ENCODE data around the gene CHD2. TPM values are rescaled to one million over a fixed set of nuclear protein-coding genes. Genes with fewer than 3 reads are reported as not detected.

CHD2 gene
- total and polyA plus RNA-seq, 2 donors, result 29.9 to 210 TPM

DNA sequence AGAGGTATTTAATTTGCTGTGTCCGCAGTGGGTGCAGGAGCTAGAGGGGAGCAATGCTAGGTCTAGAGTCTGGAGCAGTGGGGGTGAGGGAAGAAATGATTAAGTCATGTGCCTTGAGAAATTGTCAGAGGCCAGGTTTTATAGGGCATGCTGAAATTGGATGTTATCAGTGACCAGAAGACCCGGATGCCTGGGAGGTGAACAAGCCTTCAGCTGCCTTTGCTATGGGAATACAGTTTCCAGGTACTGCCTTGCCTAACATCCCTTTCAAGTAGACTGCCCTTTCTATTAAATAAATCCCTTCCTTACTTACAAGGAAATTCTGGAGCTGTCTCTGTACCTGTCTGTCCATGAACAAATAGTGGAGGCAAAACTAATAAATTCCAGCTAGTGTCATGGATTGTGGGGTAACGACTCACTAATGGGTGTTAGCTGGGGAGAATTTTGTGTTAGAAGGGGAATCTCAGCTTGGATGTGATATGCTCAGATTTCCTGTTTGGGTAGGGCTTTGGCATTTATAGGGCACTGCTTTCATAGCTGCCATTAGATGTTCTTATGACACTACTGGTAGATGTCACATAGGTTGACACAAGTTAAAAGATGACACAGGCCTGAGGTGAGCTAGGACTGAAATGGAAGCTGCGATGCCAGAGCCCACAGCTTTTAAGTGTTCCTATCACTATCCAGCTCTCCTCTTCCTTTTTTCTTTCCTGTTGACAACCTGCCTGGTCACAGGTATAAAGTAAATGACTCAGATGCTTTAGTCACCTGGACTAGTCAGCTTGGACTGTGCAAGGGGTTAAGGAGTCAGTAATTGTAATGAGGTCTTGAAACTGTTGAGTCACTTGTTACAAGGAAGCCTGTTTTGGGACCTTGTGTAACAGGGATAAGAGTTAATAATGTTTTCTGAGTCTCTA lies 21.3 kb downstream of the CHD2 start:
- Histone ChIP-seq H3K27ac (ENCODE audit: low read depth) (peak overlapping the region; percentile 79), H3K4me3 (ENCODE audit: low read depth, low read length) (no peak overlapping the region), H3K36me3 (ENCODE audit: insufficient read depth) (peaks cover 2% of the 10 kb centered on the region), H3K4me1 (ENCODE audit: insufficient read depth) (peaks cover 2% of the 10 kb centered on the region)
- DNase-seq (ENCODE audit: extremely low spot score), result no peak
- WGBS, result 56% methylated on average over 4 of the region's 4 CpGs

DNA sequence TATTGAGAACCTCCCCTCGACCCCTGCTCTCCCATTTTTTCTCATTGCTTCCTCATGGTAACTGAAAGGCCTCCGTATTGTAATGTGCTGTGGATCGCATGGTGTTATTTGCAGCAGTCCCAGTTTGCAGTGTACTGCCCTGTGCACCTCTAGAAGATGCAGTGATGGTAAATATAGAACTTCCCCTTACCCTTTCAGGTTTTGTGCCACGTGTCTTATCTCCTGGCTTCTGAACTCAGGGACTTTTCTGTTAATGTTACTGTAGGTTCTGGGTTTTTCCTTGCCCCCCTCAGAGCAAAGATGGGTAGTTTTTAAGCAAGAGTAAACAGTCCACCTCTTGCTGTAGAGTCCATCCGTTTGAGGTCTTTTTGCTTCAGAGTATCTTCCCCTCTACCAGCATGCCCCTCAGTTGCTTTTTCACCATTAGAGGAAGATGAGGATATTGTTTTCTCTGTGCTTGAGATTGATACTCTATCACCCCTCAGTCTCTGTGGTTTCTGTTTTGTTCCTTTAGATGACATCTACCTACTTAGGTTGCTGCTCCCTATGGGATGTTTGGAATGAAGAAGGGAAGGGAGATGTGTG lies 22.4 kb downstream of the CHD2 start:
- H3K4me3 ChIP-seq (ENCODE audit: low read depth, low read length), result no peak overlapping the region
- peaks cover 2% of the 10 kb centered on the region for H3K36me3 ChIP-seq (ENCODE audit: insufficient read depth)
- peaks cover 2% of the 10 kb centered on the region for H3K4me1 ChIP-seq (ENCODE audit: insufficient read depth)
- H3K27ac ChIP-seq (ENCODE audit: low read depth), result peak overlapping the region; percentile 77
- DNase-seq (ENCODE audit: extremely low spot score), result no peak
- WGBS, result 68% methylated on average over 5 of the region's 5 CpGs

DNA sequence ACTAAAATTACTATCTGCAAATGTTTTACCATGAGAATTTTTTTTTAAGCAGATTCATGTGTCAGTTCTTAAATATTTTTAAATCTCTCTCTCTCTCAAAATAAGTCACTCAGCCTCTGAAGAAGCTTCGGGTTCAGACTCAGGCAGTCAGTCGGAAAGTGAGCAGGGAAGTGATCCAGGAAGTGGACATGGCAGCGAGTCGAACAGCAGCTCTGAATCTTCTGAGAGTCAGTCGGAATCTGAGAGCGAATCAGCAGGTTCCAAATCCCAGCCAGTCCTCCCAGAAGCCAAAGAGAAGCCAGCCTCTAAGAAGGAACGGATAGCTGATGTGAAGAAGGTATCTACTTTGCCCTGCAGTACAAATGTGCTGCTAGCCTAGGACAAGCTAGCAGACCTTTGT lies 24.1 kb downstream of the CHD2 start:
- no peak overlapping the region for H3K4me3 ChIP-seq (ENCODE audit: low read depth, low read length)
- DNase-seq (ENCODE audit: extremely low spot score), result no peak
- no peak overlapping the region for H3K27ac ChIP-seq (ENCODE audit: low read depth)
- 52% methylated on average over 7 of the region's 7 CpGs for WGBS
- peaks cover 7% of the 10 kb centered on the region for H3K36me3 ChIP-seq (ENCODE audit: insufficient read depth)
- H3K4me1 ChIP-seq (ENCODE audit: insufficient read depth), result peaks cover 2% of the 10 kb centered on the region

DNA sequence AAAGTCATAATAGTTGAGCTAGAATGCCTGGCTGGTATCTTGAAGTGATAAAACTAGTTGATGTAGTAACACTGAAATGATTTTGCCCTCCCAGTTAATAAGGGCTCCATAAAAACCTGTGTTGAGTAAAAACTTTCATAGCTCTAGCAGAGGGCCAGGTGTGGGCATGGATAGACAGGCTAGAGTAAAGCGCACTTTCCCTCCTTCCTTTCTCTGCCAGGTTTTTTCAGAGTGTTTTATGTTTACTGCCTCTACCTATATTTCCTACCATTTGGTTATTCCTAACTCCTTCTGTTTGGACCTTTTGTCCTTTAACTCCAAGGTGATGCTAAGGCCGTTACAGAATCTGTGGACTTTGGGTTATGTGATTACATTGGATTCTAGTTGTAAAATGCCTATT lies 25.3 kb downstream of the CHD2 start:
- WGBS, result 96% methylated on average over 2 of the region's 2 CpGs
- Histone ChIP-seq H3K36me3 (ENCODE audit: insufficient read depth) (peaks cover 7% of the 10 kb centered on the region), H3K27ac (ENCODE audit: low read depth) (no peak overlapping the region), H3K4me3 (ENCODE audit: low read depth, low read length) (no peak overlapping the region), H3K4me1 (ENCODE audit: insufficient read depth) (peaks cover 2% of the 10 kb centered on the region)
- DNase-seq (ENCODE audit: extremely low spot score), result no peak

DNA sequence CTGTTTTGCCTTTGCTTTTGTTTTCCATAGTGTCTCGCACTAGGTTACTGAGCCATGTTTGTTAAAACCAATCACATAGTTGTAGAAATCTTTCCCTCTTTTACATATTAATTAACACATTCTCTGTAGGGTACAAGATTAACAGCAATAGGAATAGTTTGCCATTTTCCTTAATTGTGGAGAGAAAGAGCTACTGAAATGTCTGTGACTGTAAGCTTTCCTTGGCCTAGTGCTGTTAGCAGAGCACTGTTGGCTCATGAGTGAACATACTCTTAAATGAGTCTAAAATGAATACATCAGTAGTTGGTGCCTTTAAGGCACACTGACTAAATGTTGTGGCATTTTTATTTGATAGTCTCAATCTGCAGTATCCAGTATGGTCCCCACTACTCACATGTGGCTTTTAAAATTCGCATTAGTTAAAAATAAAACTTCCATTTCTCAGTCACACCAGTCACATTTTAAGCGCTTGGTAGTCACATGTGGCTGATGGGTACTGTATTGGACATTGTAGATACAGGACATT lies 28.2 kb downstream of the CHD2 start:
- Histone ChIP-seq H3K4me3 (ENCODE audit: low read depth, low read length) (no peak overlapping the region), H3K4me1 (ENCODE audit: insufficient read depth) (no peaks in the 10 kb centered on the region), H3K36me3 (ENCODE audit: insufficient read depth) (peaks cover 9% of the 10 kb centered on the region), H3K27ac (ENCODE audit: low read depth) (no peak overlapping the region)
- WGBS, result 77% methylated on average over 3 of the region's 3 CpGs
- DNase-seq (ENCODE audit: extremely low spot score), result no peak

DNA sequence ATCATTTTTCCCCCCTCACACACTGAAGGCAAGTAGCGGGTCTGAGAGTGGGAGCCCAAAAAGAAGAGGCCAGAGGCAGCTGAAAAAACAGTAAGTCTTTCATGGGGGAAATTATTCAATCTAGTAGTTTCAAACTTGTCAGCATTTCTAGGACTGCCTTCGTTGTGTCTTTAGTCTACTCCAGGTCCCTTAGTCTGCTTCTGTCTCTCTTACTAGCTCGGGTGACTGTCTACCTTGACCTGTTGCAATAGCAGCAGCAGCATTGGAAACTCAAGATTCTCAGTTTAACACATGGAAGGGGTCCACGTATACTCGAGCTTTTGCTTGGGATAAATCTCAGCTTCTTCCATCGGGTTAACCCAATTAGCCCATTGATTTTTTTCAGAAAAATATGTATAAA lies 28.9 kb downstream of the CHD2 start:
- no peak for DNase-seq (ENCODE audit: extremely low spot score)
- WGBS, result 88% methylated on average over 6 of the region's 6 CpGs
- no peak overlapping the region for H3K4me3 ChIP-seq (ENCODE audit: low read depth, low read length)
- peaks cover 2% of the 10 kb centered on the region for H3K4me1 ChIP-seq (ENCODE audit: insufficient read depth)
- no peak overlapping the region for H3K27ac ChIP-seq (ENCODE audit: low read depth)
- peaks cover 9% of the 10 kb centered on the region for H3K36me3 ChIP-seq (ENCODE audit: insufficient read depth)

DNA sequence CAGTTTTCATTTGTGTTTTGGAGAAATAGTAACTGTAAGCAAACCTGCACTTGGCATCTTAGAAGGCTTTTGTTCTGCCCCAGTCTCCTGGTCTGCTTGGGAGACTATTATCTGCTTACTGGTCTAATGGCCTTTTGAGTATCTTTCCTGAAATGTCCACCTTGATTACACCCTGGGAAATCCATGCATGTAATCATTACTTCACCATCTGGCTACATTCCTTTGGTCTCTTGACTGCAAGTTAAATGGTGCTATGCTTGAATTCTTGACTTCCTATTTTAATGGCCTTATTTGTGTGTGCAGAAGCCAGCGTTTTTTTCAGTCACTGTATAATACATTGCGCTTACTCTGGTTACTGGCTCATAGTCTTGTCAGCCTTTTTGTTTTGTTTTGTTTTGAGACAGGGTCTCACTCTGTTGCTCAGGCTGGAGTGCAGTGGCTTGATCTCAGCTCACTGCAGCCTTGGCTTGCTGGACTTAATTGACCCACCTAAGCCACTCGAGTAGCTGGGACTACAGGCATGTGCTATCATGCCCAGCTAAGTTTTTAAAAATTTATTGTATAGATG lies 30.0 kb downstream of the CHD2 start:
- Histone ChIP-seq H3K4me3 (ENCODE audit: low read depth, low read length) (no peak overlapping the region), H3K27ac (ENCODE audit: low read depth) (no peak overlapping the region), H3K36me3 (ENCODE audit: insufficient read depth) (peaks cover 8% of the 10 kb centered on the region), H3K4me1 (ENCODE audit: insufficient read depth) (peaks cover 2% of the 10 kb centered on the region)
- WGBS, result 60% methylated on average over 3 of the region's 3 CpGs
- no peak for DNase-seq (ENCODE audit: extremely low spot score)

DNA sequence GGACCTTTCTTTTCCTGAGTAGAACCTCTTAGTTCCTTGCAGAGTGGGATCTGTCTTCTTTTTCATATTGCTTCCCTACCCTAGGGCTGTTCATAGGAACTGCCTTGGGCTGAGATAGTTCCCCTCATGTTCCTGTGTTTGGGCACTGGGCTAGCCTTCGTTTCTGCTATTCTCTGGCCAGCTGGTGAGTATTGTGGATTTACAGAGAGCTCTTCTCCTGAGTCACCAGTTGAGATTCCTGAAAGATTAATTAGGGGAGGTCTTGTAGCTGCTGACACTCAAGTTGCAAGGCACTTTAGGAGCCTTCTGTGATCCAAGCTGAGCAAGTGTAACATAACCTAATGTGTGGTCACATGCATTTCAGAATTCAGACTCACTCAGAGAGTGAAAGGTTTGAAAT lies 30.7 kb downstream of the CHD2 start:
- H3K4me1 ChIP-seq (ENCODE audit: insufficient read depth), result peaks cover 2% of the 10 kb centered on the region
- H3K4me3 ChIP-seq (ENCODE audit: low read depth, low read length), result no peak overlapping the region
- no peak for DNase-seq (ENCODE audit: extremely low spot score)
- H3K27ac ChIP-seq (ENCODE audit: low read depth), result no peak overlapping the region
- 25% methylated on average over 1 of the region's 1 CpG for WGBS
- H3K36me3 ChIP-seq (ENCODE audit: insufficient read depth), result peaks cover 8% of the 10 kb centered on the region

DNA sequence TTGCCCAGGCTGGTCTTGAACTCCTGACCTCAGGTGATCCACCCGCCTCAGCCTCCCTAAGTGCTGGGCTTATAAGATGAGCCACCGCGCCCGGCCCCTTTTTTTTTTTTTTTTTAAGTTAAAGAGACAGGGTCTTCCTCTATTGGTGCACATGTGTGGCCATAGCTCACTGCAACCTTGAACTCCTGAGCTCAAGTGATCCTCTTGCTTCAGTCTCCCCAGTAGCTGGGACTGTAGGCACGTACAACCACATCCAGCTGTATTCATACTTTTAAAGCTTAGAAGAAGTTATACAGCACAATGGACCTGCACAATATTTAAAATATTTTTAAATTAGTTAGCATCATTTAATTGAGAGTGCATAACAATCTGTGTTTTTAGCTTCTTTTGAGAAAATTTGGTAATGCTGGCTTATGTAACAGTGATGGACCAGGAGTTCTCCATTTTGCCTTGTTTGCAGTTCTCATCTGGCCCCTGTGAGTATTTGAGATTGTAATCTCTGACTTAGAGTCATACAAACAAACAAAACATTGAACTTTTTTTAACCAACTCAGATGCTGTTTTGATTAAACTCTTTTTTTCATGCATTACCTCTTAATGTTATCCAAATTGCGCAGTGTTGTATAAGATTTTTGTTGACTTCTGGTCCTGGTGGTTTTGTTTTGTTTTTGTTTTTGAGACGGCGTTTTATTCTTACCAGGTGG lies 33.0 kb downstream of the CHD2 start:
- peaks cover 2% of the 10 kb centered on the region for H3K4me1 ChIP-seq (ENCODE audit: insufficient read depth)
- peaks cover 11% of the 10 kb centered on the region for H3K36me3 ChIP-seq (ENCODE audit: insufficient read depth)
- 79% methylated on average over 8 of the region's 8 CpGs for WGBS
- DNase-seq (ENCODE audit: extremely low spot score), result no peak
- no peak overlapping the region for H3K4me3 ChIP-seq (ENCODE audit: low read depth, low read length)
- no peak overlapping the region for H3K27ac ChIP-seq (ENCODE audit: low read depth)

DNA sequence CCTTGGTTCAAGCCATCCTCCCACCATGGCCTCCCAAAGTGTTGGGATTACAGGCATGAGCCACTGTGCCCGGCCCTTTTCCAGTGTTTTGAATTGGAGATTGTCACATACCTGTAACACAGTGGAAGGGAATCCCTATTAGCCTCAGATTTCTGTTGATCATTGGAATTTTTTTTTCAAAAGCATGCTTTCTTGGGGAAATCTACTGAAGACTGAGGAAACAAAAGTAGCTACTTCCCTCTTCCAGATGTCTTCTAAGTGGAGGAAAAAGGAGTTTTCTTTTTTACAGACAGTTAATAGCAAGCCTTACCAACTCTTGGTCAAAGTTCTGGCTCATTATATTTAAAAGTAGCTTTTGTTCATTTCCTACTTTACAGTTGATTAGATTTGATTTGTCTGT lies 33.7 kb downstream of the CHD2 start:
- Histone ChIP-seq H3K27ac (ENCODE audit: low read depth) (no peak overlapping the region), H3K36me3 (ENCODE audit: insufficient read depth) (peaks cover 7% of the 10 kb centered on the region), H3K4me3 (ENCODE audit: low read depth, low read length) (no peak overlapping the region), H3K4me1 (ENCODE audit: insufficient read depth) (peaks cover 2% of the 10 kb centered on the region)
- no peak for DNase-seq (ENCODE audit: extremely low spot score)
- WGBS, result 100% methylated on average over 1 of the region's 1 CpG

DNA sequence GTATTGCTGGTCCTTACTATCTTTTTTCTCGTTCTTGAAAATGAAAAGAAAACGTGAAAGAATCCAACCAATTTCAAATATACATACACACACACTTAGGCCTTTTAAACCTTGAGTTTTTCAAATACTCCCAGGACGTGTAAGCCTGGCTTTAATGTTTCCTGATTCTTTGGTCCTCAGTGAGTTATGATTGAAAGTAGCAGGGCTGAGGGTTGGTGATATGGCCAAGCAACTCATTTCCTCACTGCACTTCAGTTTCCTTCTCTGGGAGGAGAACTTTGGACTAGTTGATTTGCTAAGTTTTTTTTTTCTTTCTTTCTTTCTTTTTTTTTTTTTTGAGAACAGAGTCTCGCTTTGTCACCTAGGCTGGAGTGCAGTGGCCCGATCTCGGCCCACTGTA lies 34.6 kb downstream of the CHD2 start:
- Histone ChIP-seq H3K27ac (ENCODE audit: low read depth) (no peak overlapping the region), H3K4me3 (ENCODE audit: low read depth, low read length) (no peak overlapping the region), H3K4me1 (ENCODE audit: insufficient read depth) (peaks cover 2% of the 10 kb centered on the region), H3K36me3 (ENCODE audit: insufficient read depth) (peaks cover 8% of the 10 kb centered on the region)
- DNase-seq (ENCODE audit: extremely low spot score), result no peak
- 87% methylated on average over 6 of the region's 6 CpGs for WGBS

DNA sequence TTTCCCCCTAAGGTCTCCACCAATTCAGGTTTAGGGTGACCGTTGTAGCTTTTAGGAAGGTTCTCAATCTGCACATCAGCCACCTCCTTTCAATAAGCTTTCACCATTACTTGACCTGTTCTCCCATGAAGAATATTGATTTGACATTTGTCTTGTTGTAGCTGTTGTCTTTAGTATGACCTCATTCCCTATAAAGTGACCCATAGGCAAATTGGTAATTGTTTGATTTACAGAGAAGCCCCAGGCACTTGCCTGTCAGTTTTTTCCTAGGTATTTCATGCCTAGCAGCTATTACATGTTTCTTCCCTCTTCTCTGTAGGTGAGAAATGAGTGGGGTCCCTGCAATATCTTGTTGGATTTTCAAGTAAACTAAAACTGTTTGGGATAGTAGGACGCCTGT lies 36.0 kb downstream of the CHD2 start:
- H3K27ac ChIP-seq (ENCODE audit: low read depth), result no peak overlapping the region
- WGBS, result 96% methylated on average over 2 of the region's 2 CpGs
- no peak overlapping the region for H3K4me3 ChIP-seq (ENCODE audit: low read depth, low read length)
- peaks cover 8% of the 10 kb centered on the region for H3K36me3 ChIP-seq (ENCODE audit: insufficient read depth)
- peaks cover 2% of the 10 kb centered on the region for H3K4me1 ChIP-seq (ENCODE audit: insufficient read depth)
- DNase-seq (ENCODE audit: extremely low spot score), result no peak

DNA sequence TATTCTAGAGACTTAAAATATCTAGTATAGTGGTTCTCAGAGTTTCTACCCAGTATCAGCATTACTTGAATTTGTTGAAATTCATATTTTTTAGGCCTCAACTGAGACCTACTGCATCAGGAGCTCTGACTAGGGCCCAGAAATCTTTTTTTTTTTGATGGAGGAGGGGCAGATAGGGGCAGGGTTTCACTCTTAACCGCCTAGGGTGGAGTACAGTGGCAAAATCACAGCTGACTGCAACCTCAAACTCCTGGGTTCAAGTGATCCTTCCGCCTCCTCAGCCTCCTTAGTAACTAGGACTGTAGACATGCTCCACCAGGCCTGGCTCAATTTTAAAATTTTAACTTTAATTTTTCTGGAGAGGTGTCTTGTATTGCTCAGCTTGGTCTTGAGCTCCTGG lies 36.6 kb downstream of the CHD2 start:
- WGBS, result 91% methylated on average over 2 of the region's 2 CpGs
- Histone ChIP-seq H3K4me1 (ENCODE audit: insufficient read depth) (peaks cover 2% of the 10 kb centered on the region), H3K4me3 (ENCODE audit: low read depth, low read length) (no peak overlapping the region), H3K36me3 (ENCODE audit: insufficient read depth) (peaks cover 11% of the 10 kb centered on the region), H3K27ac (ENCODE audit: low read depth) (no peak overlapping the region)
- DNase-seq (ENCODE audit: extremely low spot score), result no peak
